Activated CD4-positive, alpha-beta T cell treated with anti-CD3 and anti-CD28 coated beads for 4 hours (primary cell): ENCODE data around the gene SYTL1.

ENCODE experiments used
- DNase-seq, 2 donors: peaks; one replicate each; pipeline ENCODE4 v3.0.0-alpha.2; 2020

Gene SYTL1, protein sequence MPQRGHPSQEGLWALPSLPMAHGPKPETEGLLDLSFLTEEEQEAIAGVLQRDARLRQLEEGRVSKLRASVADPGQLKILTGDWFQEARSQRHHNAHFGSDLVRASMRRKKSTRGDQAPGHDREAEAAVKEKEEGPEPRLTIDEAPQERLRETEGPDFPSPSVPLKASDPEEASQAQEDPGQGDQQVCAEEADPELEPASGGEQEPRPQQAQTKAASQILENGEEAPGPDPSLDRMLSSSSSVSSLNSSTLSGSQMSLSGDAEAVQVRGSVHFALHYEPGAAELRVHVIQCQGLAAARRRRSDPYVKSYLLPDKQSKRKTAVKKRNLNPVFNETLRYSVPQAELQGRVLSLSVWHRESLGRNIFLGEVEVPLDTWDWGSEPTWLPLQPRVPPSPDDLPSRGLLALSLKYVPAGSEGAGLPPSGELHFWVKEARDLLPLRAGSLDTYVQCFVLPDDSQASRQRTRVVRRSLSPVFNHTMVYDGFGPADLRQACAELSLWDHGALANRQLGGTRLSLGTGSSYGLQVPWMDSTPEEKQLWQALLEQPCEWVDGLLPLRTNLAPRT

GRCh38 chr1:27341525-27342252 lies at the start of gene SYTL1:
SYTL1 (plus strand) TSS chr1:27342022; CDS start chr1:27345335, 3,313 bp downstream.
- peak; percentile 52 to 62 for DNase-seq

- DNase-seq: no peak
Observed at GRCh38 chr1:27292106-27292505, 49.7 kb upstream of the SYTL1 start.

DNA sequence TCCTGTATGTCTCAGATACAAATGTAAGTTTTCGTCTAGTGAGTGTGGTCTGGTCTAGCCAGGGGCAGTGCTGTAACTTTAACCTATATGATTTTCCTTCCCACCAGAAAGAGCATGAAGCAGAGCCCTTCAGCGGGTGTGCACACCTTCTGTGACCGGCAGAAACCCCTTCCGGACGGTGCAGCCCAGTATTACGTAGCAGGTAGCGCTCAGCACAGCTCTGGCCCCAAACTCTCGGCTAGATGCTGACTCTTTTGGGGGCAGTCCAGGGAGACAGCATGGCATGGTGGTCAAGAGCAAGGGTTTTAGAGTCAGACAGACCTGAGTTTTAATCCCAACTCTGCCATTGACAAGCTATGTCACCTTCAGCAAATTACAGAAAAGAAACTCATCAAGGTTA lies 47.9 kb upstream of the SYTL1 start:
- no peak for DNase-seq

DNA sequence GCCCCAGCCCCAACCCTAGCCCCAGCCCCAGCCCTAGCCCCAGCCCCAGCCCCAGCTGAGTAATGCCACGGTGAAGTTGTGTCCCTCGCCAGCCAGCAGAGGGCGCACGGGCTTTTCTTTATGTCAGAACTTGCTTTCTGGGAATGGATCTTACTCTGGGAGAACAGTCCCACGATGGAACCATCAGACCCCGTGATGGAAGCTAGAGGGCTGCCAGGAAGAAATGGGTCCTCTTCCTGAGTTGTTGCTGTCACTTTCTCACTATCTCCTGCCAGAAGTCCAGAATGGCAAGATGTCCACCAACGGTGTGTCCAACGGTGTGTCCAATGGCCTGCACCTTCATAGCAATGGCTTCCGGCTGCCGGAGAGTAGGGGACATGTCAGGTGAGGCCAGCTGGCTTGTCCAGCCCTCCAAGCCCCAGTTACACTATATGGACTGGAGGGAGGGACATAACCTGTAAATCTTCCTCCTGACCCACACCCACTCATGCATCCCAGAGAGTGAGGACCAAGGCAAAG lies 45.0 kb upstream of the SYTL1 start:
- DNase-seq: peak; percentile 65 to 79

- no peak for DNase-seq
Observed at GRCh38 chr1:27297903-27298302, 43.9 kb upstream of the SYTL1 start.

GRCh38 chr1:27298632-27299384 lies 43.0 kb upstream of the SYTL1 start:
- DNase-seq: no peak

DNA sequence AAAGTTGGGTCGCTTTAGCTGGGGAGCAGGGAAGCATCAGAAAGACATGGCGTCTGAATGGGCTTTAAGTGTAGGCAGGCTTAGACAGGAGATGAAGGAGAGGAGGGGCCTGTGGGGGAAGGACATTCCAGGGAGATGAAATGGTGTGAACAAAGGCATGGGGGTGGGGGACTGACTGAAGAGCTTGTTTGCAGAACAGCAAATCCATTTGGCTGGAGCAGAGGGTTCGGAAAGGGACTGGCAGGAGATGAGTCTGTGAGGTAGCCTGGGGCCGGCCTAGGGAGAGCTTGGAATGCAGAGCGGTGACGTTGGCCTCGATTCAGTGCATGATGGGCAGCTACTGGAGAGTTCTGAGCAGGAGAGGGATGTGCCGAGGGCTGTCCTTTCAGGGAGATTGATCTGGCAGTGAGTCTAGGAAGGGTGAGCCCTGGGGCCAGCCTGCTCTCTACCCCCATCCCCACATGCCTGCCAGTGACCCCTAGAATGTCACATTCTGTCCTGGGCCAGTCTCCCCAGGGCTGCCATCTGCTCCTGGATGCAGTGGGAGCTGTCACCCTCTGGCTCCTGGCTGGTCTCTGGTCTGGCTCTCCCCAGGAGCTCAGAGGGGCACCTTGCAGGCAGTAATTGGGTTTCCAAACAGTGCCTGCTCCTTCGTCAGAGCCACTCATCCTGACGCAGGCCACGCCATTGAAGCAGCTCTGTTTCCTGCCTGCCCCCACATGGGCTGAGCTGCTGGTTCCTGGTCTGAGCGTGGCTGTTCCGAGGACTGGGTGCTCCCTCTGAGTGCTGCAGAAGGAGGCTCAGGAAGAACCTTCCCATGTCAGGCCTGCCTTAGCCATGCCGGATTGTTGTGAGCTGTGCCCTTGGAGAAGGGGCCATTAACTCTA lies 42.2 kb upstream of the SYTL1 start:
- DNase-seq: no peak

GRCh38 chr1:27300341-27301051 lies 41.3 kb upstream of the SYTL1 start:
- peak; percentile 68 to 75 for DNase-seq

DNA sequence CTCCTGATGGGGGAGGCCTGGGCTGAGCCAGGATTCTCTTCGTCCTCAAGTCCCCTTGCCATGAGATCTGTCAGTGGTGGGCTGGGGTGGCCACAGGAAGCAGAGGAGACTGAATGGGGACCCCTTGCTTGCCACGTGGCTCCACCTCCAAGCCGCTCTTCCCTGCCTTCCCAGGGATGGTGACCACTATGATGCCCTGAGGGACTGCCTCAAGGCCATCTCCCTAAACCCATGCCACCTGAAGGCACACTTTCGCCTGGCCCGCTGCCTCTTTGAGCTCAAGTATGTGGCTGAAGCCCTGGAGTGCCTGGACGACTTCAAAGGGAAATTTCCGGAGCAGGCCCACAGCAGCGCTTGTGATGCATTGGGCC lies 40.8 kb upstream of the SYTL1 start:
- DNase-seq: no peak

GRCh38 chr1:27301582-27302199 lies 40.1 kb upstream of the SYTL1 start:
- no peak for DNase-seq

- DNase-seq: no peak
Observed at GRCh38 chr1:27302612-27303011, 39.2 kb upstream of the SYTL1 start.

GRCh38 chr1:27303509-27303908 lies 38.3 kb upstream of the SYTL1 start:
- DNase-seq: no peak

DNA sequence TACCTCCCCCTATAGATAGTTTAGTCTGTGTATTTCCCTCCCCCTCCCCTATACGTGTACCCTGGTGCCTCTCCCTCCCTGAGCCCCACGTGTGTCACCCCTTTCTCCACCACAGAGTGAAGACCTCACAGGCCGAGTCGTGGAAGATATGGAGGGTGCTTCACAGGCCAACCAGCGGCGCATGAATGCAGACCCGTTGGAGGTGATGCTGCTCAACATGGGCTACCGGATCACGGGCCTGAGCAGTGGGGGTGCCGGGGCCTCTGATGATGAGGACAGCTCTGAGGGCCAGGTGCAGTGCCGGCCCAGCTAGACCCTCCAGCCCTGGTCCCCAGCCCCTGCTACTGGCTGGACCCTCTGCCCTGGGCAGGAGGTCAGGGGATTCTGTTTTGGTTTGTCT lies 35.8 kb upstream of the SYTL1 start:
- DNase-seq: no peak

GRCh38 chr1:27306892-27307761 lies 34.7 kb upstream of the SYTL1 start:
- DNase-seq: no peak

DNA sequence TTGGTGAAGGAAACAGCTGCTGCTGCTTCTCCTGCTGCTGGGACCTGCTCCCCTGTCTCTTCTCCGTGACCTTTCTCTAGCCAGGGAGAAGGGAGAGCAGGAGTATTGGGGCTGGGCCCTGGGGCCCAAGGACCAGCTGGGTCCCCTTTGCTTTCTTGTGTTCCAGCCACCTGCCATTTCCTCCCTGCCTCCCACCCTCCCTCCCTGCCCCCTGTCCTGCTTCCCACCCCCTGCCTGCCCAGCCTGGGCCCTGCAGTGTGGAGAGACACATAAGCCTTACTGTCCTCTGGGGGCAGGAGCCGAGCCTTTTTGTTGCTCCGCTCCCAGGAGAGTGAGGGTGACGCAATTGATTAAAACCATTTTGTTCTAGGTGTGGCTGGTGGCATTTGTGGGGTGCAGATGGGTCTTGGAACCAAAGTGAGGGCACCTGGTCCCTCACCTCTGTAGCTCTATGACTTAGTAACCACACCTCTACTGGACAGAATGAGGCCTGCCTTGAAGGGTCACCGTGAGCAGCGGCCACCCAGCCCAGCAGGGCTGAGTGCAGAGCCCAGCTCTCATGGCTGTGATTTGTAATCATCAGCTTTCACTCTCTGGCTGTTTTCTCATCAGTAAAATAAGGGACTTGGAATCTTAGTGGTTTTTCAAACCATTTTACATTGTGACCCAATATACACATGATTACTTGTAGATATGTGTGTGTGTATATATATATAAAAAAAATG lies 33.8 kb upstream of the SYTL1 start:
- no peak for DNase-seq

DNA sequence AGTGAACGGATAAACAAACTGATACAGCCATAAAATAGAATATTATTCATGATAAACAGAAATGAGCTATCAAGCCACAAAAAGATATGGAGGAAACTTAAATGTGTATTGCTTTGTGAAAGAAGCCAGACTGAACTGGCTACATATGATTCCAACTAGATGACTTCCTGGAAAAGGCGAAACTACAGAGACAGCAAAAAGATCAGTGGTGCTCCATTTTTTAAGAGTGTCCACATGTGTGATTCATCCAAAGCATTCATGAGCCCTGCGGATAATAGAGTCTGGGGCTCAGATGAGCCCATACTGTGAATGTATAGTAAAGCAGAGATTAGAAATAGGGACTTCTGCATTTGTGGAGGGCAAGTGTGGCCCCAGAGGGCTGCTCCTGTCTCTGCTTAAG lies 27.7 kb upstream of the SYTL1 start:
- DNase-seq: no peak

GRCh38 chr1:27314737-27315136 lies 27.1 kb upstream of the SYTL1 start:
- no peak for DNase-seq

DNA sequence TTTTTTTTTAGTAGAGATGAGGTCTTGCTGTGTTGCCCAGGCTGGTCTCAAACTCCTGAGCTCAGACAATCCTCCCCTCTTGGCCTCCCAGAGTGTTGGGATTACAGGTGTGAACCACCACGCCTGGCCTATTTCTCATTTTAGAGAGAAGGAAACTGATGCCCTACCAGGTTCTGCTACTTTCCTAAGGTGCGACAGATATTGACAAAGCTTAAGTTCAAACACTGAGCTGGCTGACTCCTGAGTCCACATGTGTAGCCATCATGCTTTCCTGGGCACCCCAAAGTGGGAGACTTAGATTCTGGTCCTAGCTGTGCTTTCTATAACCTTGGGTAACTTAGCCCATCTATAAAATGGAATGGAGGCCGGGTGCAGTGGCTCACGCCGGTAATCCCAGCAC lies 25.0 kb upstream of the SYTL1 start:
- no peak for DNase-seq

- DNase-seq: no peak
Observed at GRCh38 chr1:27318136-27318535, 23.7 kb upstream of the SYTL1 start.
